HG02759 (cell line): ENCODE data around the gene DRG2.

Source experiments
- ATAC-seq: cut with Tn5 transposase; IDR thresholded peaks from one replicate; pipeline ENCODE4 v1.9.1; 2021; ENCODE audit warnings: mild to moderate bottlenecking, moderate library complexity; ENCODE audit not compliant: unreplicated experiment

DRG2 gene

DNA sequence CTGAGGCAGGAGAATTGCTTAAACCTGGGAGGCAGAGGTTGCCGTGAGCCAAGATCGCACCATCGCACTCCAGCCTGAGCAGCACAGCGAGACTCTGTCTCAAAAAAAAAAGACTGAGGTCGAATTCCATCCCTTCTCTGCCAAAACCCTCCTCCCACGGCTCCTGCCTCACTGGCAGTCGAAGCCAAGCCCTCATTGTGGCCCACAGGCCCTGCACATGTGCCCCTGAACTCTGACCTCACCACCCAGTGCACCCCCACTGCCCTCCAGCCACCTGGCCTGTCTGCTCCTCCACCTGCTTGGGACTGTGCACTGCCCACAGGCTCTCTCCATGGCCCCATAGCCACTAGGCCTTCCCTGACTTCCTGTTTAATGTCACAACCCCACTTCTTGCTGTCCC, 27.8 kb downstream of the DRG2 start:
- ATAC-seq = no peak

DNA sequence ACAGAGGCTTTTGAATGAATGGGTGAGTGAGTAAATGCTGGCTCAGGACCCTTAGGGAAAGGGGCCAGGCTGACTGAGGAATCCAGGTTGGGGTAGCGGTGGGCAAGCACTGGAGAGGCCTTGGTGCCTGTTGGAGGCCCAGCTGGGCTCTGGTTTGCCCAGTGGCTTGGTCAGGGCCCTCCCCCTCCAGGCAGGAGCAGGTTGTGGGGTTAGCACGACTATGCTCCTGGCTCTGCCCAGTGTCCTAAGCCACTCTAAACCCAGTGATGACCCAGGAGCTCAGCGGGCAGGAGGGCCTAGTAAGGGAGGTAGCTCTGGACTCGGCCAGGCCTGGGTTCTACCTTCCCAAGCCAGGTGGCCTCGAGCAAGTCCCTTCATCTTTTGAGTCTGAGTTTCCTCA, 28.3 kb downstream of the DRG2 start:
- ATAC-seq = no peak

DNA sequence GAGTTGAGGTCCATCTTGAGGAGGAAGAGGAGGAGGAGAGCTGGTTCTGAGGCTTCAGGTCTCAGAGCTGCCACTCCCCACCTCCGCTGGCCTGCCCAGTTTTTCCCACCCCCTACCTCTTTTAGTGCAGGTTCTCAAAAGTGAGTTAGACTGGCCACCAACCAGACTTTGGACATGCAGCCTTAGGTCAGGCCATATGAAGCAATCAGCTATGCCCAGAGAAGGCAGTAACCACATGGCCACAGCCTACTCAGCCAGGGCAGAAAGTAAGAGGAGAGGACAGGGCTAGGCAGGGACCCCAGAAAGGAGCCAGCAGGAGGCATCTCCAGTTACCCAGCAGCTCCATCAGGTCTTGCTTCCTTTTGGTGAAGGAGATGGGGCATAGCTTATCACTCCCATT, 29.8 kb downstream of the DRG2 start:
- no peak for ATAC-seq

- ATAC-seq = no peak
Measured at GRCh38 chr17:18117982-18118975, 30.5 kb downstream of the DRG2 start.

- ATAC-seq = no peak
Measured at GRCh38 chr17:18119166-18119745, 31.5 kb downstream of the DRG2 start.

GRCh38 chr17:18119938-18120337, 32.2 kb downstream of the DRG2 start:
- no peak for ATAC-seq

GRCh38 chr17:18120461-18121017, 32.8 kb downstream of the DRG2 start:
- no peak for ATAC-seq

- no peak for ATAC-seq
Measured at GRCh38 chr17:18121144-18121910, 33.6 kb downstream of the DRG2 start.

GRCh38 chr17:18122990-18123753, 35.4 kb downstream of the DRG2 start:
- ATAC-seq = no peak

GRCh38 chr17:18124345-18125126, 36.8 kb downstream of the DRG2 start:
- ATAC-seq = no peak

GRCh38 chr17:18129041-18129502, 41.3 kb downstream of the DRG2 start:
- no peak for ATAC-seq

DNA sequence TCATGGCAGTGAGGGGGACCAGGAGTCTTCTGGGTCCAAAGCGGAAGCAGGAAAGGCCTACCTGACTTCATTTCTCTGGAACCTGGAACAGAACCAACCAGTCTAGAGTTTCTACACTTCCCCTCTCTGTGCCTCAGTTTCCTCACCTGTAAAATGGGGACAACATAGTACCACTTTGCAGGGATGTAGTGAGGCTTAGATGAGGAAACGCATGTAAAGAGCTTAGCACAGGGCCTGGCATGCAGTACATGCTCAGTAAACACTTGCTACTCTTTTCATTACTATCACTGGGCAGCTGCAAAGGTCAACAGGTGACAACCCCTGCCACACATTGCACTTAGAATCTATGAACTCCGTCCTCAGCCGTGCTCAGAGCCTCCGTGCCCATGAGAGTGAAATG, 45.0 kb downstream of the DRG2 start:
- no peak for ATAC-seq

- no peak for ATAC-seq
Measured at GRCh38 chr17:18136357-18136756, 48.6 kb downstream of the DRG2 start.

DNA sequence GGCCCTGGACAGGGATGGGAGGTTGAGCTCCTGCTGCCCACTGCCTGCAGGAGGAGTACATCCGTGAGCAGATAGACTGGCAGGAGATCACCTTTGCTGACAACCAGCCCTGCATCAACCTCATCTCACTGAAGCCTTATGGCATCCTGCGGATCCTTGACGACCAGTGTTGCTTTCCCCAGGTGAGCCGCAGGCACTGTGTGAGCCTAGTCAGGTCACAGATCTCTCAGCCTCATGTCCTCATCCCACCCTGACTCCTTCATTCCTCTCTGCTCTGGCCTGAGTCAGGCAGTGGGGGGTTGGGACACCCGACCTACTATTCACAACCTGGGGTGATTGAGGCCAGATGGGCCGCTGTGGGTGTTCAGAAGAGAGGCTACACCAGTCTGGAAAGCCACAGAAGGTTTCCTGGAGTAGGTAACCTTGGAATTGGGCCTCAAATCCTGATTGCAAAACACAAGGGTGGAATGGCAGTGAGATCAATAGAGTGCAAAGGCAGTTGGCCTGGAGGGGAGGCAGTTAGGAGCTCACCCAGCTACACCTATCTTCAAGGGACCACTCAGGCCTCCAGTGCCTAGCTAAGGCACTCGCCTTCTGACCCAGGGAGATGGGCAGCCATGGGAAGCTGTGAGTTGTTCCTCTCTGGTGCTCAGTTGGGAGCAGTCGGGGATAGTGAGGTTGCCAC, 50.5 kb downstream of the DRG2 start:
- no peak for ATAC-seq

DNA sequence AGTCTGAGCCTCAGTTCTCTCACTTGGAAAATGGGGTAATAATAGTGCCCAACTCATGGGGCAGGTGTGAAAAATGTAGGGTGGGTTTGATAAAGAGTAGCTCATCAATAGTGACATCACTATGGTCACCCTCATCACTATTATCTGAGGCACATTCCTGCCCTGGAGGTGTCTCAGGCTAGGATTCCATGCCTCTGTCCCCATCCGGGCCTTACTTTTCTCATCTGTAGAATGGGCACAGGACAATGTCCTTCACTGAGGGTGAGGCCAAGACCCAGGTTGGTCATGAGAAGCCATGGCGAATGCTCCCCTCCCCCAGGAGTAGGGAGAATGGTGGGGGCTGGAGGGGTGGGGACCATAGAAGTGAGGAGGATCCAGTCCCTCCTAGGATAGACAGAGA, 51.3 kb downstream of the DRG2 start:
- ATAC-seq = no peak

GRCh38 chr17:18139498-18139897, 51.8 kb downstream of the DRG2 start:
- no peak for ATAC-seq

DNA sequence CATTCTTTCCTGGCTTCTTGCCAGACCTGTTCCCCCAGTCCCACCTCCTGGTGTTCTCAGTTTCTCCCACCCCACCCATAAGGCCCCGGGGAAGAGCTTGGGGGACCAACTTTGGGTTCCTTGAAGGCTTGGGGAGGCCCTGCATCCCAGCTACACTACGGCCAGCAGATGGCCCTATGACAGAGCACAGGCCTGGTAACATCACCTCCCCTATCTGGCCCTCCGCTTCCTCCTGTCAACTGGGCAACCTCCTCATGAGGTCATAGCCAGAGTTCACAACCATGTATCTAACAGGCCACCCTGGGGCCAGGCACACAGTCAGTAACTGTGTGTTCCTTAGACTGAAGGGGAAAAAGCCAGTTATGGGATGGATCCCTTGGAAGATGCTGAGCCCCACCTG, 52.2 kb downstream of the DRG2 start:
- no peak for ATAC-seq

DNA sequence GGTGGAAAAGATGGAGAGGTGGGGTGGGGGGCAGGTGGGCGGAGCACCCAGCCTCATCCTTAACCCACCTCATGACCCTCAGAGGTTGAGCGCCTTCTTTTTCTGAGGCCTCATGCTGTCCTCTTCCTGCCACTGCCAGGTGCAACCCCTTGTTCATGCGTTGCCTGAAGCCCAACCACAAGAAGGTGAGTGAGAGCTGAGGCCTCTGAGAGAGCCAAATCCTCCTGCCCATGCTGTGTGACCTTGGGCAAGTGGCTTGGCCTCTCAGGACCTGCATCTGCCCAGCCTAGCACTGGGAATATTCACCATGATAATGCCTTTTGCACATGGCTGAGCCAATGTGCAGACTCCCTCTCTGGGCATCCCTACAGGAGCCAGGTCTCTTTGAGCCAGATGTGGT, 52.9 kb downstream of the DRG2 start:
- ATAC-seq = no peak

DNA sequence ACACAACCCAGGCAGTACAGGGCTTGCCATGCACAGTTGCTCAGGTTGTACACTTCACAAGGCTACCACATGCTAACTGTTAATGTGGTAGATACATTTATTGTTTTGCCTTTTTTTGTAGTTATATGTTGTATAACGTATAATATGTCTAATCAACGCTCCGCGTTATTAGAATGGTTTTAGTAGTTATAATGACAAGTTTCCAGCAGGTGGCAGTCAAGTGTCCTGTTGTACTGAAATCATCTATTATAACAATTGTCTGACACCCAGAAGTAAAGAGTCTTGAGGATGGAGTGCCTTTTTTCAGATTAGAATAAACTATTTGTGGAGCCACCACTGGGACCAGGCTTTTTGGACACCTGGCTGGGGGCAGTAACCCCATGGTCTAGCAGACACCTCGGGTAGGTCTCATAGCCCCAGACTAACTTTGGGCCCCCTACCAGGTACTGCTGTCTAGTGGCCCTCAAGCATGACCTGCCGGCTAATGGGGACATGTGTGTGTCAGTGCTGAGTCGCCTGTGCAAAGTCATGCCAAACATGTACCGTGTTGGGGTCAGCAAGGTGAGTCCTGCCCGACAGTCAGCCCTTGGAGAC, 53.6 kb downstream of the DRG2 start:
- no peak for ATAC-seq
